NCI-H82 treated with DMSO at 0.1 percent for 48 hours (cell line): ENCODE measurements around the gene MNT.
"Not testable (repeated sequence)": the region's sequence is repeated elsewhere in the genome, so short reads cannot be mapped to it uniquely, and the experiment has no call there.

Experiments
- DNase-seq: peaks from one replicate; lab custom pipeline; 2025; ENCODE audit not compliant: unreplicated experiment; lab: John Stamatoyannopoulos, UW

The MNT gene, protein sequence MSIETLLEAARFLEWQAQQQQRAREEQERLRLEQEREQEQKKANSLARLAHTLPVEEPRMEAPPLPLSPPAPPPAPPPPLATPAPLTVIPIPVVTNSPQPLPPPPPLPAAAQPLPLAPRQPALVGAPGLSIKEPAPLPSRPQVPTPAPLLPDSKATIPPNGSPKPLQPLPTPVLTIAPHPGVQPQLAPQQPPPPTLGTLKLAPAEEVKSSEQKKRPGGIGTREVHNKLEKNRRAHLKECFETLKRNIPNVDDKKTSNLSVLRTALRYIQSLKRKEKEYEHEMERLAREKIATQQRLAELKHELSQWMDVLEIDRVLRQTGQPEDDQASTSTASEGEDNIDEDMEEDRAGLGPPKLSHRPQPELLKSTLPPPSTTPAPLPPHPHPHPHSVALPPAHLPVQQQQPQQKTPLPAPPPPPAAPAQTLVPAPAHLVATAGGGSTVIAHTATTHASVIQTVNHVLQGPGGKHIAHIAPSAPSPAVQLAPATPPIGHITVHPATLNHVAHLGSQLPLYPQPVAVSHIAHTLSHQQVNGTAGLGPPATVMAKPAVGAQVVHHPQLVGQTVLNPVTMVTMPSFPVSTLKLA

DNA sequence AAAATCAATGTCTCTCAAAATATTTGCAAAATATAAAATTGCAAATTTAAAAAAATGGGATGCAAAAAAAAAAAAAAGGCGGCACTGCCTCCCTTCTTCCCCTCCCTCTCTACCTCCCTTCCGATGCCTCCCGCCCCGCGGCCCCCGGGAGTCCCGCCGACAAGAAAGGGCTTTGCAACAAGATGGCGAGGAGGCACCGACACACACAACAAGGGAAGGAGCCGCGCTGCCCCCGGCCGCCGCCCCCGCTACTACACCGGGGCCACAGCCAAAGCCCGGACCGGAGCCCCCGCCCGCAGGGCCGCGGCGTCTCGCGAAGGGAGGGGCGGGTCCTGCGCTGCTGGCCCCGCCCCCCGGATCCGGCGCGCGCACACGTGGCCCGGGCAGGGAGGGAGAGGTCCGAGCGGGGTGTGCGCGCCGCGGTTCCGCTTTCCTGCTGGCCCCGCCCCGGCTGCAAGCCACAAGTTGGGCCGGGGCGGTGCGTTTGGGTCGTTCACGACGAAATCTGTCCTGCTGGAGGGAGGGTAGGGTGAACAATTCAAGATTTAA, at the start of gene MNT:
TSS of gene MNT (minus strand) at position 184 of the 549 bp plus-strand sequence. CDS start 348 bp downstream, outside the sequence.
- peak; percentile 90 for DNase-seq

DNA sequence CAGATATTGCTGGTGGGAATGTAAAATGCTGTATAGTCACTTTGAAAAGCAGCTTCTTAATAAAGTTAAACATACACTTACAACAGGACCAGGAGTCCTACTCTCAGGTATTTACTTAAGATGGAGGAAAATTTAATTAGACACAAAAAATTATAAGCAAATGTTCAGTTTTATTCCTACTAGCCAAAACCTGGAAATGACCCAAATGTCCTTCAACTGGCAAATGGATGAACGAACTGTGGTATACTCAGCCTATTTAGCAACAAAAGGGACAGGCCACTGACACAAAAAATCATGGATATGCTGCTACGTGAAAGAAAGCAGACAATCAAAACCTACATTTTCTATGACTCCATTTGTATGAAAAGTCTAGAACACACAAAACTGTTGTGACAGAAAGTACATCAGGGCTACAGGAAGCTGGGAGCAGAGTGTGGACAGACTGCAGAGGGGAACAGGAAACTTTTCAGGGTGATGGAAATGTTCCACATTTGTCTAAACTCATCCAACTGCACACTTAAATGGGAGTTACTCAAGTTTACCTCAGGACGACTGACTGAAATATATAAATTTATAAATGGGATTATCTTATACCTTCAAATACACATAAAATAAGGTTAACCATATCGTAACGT, 49.3 kb upstream of the MNT start:
- no peak for DNase-seq

DNA sequence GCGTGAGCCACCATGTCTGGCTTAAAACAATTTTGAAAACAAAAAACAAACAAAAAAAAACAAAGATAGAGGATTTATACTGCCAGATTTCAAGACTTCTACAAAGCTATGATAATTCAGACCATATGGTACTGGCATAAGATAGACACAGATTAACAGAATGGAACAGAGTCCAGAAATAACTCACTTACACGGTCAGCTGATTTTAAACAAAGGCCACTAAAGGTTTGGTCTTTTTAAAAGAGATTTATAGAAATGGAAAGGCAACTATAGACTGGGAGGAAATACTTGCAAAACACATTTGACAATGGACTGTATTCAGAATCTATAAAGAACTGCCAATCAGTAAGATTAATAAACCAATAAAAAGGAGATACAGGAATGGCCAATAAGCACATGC, 48.6 kb upstream of the MNT start:
- peak; percentile 78 for DNase-seq

DNA sequence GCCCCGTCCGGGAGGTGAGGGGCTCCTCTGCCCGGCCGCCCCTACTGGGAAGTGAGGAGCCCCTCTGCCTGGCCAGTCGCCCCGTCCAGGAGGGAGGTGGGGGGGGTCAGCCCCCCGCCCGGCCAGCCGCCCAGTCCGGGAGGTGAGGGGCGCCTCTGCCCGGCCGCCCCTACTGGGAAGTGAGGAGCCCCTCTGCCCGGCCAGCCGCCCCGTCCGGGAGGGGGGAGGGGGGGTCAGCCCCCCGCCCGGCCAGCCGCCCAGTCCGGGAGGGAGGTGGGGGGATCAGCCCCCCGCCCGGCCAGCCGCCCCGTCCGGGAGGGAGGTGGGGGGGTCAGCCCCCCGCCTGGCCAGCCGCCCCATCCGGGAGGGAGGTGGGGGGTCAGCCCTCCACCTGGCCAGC, 46.6 kb upstream of the MNT start:
- DNase-seq, result not testable (repeated sequence)

DNA sequence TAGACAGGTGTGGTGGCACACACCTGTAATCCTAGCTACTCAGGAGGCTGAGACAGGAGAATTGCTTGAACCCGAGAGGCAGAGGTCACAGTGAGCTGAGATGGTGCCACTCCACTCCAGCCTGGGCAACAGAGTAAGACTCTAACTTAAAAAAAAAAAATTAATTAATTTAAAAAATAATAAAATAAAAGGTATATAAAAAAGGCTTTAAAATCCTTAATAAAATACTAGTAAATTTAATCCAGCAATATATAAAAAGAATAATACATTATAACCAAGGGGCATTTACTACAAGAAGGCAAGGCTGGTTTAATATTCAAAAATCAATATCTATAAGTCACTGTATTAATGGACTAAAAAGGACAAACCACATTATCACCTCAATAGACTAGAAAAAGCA, 44.8 kb upstream of the MNT start:
- DNase-seq, result no peak

DNA sequence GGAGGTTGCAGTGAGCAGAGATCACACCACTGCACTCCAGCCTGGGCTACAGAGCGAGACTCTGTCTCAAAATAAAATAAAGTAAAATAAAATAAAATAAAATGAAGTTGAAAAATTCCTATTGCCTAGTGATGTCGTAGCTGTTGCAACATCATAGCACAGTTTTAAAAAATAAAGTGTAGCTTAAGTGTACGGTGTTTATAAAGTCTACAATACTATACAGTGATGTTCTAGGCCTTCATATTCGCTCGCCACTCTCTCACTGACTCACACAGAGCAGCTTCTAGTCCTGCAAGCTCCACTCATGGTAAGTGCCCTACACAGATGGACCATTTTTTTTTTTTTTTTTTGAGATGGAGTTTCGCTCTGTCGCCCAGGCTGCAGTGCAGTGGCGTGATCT, 43.5 kb upstream of the MNT start:
- DNase-seq, result no peak

DNA sequence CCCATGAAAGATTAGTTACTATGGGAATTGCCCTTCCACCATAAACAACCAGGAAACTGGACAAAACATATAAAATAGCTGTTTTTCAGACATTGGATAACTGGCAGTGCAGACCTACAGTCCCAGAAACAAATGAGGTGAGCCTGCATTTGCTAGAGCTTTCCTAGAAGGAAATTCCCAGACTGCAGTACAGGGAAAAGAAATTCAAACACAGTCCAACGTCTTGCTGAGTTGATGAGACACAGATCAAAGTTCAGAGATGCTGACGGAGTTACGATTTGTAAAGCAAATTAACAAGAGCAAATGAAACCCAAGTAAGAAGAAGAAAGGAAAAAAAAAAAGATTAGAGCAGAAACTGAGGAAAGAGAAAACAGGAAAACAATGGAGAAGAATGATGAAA, 41.3 kb upstream of the MNT start:
- no peak for DNase-seq

DNA sequence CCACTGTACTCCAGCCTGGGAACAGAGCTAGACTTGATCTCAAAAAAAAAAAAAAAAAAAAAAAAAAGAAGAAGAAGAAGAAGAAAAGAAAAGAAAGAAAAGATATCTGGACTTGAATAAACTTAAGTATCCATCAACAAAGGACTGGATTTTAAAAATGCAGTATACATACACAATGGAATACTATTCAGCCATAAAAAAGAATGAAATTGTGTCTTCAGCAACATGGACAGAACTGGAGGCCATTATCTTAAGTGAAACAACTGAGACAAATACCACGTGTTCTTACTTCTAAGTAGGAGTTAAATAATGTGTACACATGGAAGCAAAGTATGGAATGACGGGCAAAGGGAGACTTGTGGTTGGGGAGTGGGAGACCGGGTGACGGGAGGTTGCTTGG, 40.1 kb upstream of the MNT start:
- no peak for DNase-seq

DNA sequence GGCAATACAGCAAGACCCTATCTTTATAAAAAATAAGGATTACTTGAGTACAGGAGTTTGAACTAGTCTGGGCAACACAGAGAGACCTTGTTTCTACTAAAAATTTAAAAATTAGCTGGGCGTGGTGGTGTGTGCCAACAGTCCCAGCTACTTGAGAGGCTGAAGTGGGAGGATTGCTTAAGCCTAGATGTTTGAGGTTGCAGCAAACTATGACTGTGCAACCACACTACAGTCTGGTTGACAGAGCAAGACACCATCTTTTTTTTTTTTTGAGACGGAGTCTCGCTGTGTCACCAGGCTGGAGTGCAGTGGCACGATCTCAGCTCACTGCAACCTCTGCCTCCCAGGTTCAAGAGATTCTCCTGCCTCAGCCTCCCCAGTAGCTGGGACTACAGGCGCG, 39.1 kb upstream of the MNT start:
- not testable (repeated sequence) for DNase-seq

DNA sequence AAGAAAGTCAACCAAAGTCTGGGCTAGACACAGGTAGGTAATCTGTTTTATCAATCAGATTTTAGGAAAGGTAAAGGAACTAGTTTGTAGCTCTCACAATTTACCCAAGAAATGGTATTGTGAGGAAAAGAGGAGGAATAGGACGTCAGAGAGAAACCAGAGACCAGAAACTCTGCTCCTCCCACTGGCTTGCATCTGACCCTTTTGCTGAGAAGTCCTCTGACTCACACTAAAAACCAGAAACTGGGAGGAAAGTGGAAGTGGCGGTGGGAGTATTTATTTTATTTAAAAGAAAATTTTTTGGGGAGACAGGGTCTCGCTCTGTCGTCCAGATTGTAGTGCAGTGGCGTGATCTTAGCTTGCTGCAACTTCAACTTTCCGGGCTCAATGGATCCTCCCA, 38.0 kb upstream of the MNT start:
- DNase-seq, result no peak

DNA sequence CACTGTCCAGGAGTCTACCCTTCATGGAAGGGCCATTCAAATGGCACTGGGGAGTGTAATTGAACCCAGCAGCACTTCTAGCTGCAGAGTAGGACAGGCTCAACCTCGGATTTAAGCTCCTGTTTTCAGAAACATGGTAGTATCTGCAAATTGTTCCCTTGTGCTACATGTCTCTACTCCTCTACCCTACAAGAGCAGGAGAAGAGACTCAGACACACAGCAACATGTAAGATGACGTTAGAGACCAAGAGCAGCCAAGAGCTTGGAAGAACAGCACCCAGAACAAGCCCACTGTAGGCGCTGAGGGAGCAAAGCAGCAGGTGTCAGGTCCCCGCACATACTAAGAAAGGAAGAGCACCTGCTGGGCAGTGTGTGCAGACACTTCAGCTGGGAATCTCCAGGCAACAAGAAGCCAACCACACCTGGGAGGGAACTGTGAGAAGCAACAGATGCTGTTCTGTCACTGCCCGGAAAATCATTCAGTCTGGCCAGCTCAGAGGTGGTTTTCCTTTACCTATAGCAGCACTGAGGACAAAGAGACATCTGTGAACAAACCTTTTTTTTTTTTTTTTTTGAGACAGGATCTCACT, 35.6 kb upstream of the MNT start:
- no peak for DNase-seq

DNA sequence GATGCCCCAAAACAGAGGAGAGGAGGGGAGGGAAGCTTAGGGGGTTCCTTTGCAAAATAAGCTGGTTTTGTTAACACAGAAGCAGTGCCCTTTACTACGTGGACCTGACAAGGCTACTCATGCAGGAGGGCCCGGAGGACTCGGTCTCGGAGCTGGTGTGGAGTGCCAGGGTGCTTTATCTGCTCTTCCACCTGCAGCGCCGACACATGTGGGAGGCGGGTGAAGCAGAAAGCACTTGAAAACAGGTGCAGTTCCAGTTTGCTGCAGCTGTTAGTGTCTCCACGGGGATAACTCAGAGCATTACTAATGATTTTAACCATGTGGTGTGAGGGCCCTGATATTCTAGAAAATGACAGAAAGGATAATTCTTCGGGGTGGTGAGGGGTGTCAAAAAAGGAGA, 35.0 kb upstream of the MNT start:
- DNase-seq, result no peak

DNA sequence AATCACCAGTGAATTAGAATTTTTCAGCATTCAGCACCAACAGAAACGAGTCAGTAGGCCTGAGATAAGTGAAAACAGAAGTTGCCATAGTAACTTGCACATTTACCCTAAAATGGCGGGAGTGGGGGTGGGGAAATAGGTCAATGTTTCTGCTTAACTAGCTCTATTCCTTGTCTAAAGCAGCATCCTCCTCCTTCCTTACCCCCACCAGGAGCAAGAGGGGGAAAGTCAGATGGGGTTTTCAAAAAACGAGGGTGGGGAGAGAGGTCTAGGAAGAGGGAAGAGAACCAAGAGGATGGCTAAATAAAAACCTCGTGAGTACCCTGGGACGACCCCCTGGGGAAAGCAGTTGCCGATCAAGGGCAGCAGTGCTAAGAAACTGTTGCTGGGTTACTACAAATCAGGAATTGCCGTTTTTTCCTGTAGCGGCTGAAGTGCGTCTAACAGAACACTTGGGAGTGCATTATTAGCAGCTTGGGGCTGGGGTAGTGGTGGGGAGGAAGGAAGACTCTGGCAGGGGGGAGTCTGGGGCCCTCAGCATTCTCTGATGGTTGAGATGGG, 34.4 kb upstream of the MNT start:
- DNase-seq, result no peak

DNA sequence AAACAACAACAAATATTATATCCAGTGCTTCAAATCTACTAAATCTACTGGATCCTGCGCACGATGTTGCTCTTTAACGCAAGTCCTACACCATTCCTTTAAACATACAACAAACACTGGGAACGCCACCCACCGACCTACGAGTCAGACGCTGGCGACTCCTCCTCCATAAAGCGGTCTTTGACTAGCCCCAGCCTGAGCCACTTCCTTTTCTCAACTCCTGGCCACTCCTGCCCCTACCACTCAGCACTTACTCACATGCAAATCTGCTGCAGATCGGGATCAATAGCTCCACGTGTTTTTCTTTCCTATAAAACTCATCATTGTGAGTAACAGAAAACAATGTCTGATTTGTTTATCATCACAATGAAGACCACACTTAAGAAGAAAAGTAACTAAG, 32.8 kb upstream of the MNT start:
- no peak for DNase-seq

DNA sequence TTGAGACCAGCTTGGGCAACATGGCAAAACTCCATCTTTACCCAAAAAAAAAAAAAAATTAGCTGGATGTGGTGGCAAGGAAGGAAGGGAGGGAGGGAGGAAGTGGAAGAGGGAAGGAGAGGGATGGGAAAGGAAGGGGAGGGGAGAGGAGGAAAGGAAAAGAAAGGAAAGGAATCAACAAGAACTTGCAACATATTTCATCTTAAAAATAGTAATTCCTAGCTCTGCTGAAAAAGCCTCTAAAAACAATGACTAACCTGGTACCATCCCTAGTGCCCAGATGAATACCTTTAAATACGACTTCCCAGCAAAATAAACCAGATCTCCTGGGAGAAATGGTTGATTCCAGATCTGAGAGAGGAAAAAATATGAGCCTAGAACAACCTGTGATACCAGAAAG, 27.1 kb upstream of the MNT start:
- no peak for DNase-seq

DNA sequence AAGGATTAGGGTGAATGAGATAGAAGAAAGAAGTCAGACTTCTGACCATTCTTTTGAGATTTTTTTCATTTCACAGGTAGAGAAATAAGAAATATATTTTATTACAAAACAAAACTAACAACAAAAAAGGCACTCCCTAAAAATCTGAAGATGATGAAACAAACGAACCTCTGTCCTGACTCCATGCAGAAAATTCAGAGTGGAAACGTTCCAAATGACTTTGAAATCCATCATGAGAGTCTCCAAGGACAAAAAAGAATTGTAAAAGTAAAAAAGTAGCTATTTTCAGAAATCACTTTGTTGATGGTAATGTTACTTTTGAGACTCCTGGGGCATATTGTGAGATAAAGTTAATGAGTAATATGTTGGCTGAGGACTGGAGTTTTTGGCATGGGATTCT, 26.4 kb upstream of the MNT start:
- DNase-seq, result no peak

DNA sequence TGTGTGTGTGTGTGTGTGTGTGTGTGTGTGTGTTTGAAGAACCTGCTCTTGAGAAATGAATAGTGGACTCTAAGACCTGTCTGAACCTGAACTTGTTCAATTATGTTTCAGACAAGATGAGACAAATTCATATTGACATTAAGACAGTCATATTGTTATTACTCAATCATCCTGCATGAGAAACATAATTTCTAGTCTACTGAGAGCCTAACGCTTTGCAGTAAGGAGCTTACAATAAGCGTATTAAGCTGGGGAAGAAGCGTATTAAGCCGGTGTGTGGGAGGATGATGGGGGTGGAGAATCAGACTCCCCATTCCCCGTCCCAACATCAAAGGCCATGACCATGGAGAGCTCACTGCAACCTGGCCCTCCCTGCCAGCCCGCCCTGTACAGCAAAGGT, 22.4 kb upstream of the MNT start:
- DNase-seq, result peak; percentile 98

DNA sequence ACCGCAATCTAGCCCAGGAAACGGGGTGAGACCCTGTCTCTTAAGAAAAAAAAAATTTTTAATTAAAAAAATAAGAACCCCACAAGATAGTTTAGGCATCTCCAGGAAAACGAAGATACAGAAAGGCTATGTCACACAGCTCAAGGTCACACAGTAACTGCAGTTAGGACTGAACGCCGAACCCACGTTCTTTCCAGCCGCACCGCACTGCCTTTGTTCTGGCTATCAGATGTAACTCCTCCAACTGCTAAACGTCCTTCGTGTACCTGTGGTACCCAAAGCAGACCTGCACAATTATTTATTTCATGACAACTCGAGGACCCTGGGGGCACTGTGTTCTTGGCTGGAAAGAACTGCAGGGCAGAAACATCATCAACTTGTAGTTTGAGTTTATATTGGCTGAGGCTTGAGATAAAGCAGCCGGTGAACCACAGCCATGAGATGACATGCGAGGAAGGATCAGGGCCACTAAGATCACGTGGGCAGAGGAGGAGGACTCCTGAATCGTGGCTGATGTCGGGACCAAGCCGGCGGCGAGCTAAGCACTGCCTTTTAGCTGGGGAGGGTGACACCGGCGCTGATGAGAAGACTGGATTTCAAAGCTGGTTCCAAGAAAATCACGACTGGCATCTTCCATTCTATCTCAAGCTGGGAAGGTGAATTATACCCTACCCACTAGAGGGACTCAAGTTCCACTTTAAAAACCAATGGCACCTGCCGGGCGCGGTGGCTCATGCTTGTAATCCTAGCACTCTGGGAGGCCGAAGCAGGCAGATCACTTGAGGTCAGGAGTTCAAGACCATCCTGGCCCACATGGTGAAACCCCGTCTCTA, 20.7 kb upstream of the MNT start:
- peak; percentile 20 for DNase-seq

DNA sequence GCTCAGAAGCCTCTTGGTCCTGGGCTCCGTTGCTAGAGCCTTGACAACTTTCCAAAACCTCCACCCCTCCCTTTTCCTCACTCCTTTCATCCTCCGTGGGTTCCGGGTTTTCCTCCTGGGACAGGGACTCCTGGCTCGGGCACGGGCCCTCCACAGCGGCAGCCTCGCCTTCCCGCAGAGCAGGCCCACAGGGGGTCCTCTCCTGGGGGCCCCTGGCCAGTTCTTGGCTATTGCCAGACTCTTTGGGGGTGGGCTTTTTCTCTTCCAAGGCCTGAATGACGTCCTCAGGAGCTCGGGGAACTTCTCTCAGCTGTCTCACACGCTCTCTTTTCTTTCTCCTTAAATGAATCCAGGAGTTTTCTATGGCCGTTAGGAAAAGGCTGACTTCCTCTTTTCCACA, 19.3 kb upstream of the MNT start:
- DNase-seq, result no peak

DNA sequence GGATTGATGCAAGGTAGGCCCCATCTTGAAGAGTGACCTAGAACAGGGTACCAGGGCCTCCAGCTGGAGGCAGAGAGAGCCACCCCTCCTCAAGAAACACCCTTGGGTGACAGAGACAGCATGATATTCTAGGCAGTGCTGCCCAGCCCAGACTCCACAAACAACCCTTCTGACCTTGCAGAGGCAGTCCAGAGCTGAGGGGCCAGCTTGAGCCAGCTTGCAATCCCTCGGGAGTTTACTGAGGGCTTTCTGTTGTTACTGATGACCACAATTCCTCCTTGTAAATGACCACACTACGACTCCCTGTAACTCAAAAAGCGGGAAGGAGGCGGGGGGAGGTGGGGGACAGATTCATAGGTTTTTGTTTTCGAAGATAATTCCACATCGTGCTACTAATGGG, 18.6 kb upstream of the MNT start:
- DNase-seq, result no peak

DNA sequence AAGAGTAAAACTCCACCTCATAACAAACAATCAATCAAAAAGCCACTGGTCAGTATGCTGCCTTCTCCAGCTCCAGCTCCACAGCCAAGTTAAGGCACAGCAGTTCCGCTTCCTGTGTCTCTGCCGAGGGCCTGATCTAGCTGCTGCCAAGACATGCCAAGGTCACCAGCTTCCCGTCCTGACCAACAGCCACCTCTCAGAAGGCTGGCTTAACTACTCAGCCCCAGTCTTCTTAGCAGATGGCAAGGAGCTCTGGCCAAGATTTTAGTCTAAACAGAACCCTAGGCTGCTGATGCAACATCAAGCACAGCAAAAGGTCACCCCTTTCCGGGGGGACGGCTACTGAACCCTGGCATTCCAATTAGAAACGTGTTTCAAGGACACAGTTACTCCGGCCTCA, 17.7 kb upstream of the MNT start:
- DNase-seq, result peak; percentile 53
